ENCODE measurements around the gene NCLN.
"Not testable (repeated sequence)": the region's sequence is repeated elsewhere in the genome, so short reads cannot be mapped to it uniquely, and the experiment has no call there.

The NCLN gene

DNA sequence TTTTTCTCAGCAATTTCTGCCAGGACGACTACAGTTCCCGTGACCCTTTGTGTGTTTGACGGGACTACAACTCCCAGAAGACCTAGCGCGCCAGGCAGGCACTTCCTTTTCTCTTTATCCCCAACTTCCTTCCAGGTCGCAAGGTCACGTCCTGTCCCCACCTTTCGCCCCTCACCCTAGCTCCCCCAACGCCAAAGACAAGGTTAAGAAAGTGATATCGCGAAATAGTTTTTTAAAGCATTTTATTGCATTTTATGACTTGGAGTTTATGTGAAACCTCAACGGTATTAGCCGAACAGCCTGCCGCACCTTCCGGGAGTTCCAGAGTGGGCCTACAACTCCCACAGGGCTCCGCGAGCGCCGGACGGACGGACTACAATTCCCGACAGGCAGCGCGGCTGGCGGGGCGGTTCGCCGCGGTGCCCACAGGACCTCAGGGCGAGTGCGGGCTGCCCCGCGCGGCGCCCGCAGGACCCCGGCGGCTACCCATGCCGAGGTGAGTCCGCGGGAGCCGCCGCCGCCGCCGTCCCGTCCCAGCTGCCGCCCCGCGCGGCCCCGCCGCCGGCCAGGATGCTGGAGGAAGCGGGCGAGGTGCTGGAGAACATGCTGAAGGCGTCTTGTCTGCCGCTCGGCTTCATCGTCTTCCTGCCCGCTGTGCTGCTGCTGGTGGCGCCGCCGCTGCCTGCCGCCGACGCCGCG lies at the start of gene NCLN:
NCLN (plus strand) TSS at position 470 of the 699 bp plus-strand sequence; CDS start at position 571, 101 bp downstream.
- DNase-seq, result peak; percentile 94

DNA sequence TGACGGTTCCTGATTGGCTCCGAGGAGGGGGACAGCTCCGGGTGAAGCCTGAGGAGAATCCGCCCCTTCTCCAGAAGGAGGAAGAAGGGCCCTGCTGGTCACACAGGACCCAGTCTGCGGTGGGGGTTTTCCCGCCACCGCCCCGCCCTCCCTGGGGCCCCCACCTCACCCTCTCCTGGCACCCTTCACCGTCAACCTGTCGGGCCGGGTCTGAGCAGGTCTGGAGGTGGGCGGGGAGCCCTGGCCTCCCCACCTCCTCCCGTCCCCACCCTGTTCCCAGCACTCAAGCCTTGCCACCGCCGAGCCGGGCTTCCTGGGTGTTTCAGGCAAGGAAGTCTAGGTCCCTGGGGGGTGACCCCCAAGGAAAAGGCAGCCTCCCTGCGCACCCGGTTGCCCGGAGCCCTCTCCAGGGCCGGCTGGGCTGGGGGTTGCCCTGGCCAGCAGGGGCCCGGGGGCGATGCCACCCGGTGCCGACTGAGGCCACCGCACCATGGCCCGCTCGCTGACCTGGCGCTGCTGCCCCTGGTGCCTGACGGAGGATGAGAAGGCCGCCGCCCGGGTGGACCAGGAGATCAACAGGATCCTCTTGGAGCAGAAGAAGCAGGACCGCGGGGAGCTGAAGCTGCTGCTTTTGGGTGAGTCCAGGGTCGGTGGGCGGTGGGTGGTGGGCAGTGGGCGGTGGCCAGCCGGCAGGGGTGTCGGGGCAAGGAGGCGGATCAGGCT lies 49.6 kb upstream of the NCLN start, which contains the start of gene GNA15:
GNA15 (plus strand) TSS at position 73 of the 723 bp plus-strand sequence; CDS start at position 491, 418 bp downstream.
- no peak for DNase-seq

GRCh38 chr19:3136684-3137055 lies 49.1 kb upstream of the NCLN start:
- DNase-seq, result no peak

- DNase-seq, result no peak
These were observed 48.6 kb upstream of the NCLN start for GRCh38 chr19:3137119-3137518.

GRCh38 chr19:3138268-3138667 lies 47.5 kb upstream of the NCLN start:
- DNase-seq, result no peak

- DNase-seq, result no peak
These were observed 45.1 kb upstream of the NCLN start for GRCh38 chr19:3140667-3141038.

- peak; percentile 52 for DNase-seq
These were observed 43.4 kb upstream of the NCLN start for GRCh38 chr19:3142292-3142670.

DNA sequence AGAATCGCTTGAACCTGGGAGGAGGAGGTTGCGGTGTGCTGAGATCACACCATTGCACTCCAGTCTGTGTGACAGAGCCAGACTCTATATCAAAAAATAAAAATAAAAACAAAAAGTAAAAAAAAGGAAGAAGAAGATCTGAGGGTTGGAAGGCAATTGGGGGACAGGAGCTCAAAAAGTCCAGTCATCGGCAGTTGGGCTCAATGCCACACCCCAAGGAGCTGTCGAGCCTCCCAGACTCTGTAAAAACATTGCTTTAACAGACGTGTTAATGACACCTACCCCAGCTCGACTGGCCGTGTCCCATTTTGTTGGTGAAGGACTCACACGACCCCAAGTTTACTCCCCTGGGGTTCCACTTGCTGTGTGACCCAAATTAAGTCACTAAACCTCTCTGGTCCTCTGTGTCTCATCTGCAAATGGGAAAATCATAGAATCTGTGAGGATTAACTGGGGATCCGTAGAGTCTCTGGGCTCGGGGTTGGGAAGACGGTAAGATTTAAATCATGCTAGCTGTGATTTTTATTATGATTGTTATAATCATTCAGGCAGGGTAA lies 42.9 kb upstream of the NCLN start:
- no peak for DNase-seq

DNA sequence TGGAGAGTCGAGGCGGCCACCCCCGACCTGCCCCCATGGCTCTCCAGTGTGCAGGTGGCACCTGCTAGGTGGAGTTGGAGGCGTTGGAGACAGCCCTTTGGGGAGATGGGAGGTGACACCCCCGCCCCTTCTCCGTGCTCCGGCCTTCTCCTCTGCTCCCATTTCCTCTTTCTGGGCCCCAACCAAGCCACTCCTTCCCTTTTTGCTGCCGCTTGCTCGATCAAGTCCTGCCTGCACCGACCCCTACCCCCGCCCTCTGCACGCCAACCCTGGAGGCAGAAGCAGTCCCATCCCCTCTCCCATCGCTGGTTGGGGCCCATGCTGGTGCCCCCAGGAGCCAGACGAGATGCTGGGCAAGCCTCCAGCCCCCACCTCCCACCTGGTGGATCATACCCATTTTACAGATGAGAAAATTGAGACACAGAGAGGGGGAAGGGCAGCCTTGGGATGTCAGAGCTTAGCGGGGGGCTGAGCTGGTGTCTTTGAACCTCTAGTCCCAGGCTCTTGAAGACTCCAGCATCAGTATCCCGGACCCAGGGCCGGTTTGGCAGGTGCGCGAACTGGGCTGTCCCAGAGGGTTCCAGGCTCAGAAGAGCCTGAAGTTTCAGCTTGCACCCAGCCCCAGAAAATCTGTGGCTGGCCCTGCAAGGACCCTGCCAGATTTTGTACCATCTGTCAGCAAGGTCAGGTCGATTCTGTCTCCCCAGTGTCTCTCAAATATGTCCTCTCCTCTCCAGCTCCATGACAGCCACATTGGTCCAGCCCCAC lies 39.6 kb upstream of the NCLN start:
- DNase-seq, result no peak

GRCh38 chr19:3146677-3147100 lies 39.0 kb upstream of the NCLN start:
- DNase-seq, result peak; percentile 75

GRCh38 chr19:3148503-3148902 lies 37.2 kb upstream of the NCLN start:
- no peak for DNase-seq

DNA sequence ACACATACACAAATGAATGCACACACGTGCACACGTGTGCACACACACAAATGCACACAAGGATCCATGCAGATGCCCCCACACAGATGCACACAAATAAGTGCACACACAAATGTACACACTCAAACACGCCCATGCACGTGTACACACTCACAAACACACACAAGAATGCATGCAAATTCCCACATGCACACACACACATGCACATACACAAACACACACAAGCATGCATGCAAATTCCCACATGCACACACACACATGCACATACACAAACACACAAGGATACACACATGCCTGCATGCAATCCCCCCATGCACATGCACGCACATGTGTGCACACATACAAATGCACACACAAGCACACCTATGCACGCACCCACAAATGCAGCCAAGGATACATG lies 36.6 kb upstream of the NCLN start:
- no peak for DNase-seq

DNA sequence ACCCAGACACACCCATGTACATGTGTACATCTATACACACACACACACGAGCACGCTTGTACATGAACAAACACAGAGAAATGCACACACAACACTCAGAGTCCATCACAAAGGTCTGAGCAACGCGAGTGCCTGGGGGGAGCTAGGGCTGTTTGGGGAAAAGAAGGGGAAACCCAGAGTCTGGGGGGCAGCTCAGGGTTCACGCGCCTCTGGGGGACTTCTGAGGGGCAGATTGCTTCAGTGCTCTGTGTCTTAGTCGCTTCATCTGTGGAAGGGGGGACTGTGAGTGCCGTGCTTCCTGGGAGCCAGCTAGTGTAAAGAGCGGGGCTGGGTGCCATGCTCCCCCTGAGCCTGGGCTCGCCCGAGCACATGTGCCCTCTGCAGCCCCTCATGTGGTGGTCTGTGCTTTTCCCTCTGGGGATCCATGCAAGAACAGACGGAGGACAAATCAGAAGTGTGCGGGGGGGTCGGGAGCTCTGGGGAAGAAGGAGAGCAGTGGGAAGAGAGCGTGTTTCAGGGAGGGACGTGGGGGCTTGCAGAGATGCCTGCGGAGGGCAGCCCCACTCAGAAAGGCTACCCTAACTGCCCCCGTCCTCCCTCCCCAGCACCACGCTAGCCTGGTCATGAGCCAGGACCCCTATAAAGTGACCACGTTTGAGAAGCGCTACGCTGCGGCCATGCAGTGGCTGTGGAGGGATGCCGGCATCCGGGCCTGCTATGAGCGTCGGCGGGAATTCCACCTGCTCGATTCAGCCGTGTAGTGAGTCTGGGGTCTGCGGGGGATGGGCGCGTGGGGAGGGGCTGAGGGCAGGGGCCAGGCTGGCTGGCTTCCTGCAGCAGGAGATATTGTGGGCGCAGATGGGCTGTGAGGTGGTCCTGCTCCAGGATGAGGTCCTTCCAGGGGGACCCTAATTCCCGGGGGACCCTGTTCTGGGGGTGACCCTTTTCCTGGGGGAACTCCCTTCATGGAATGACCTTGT lies 35.9 kb upstream of the NCLN start:
- no peak for DNase-seq

- DNase-seq, result no peak
These were observed 34.9 kb upstream of the NCLN start for GRCh38 chr19:3150739-3151329.

GRCh38 chr19:3151563-3152418 lies 33.9 kb upstream of the NCLN start:
- DNase-seq, result no peak

DNA sequence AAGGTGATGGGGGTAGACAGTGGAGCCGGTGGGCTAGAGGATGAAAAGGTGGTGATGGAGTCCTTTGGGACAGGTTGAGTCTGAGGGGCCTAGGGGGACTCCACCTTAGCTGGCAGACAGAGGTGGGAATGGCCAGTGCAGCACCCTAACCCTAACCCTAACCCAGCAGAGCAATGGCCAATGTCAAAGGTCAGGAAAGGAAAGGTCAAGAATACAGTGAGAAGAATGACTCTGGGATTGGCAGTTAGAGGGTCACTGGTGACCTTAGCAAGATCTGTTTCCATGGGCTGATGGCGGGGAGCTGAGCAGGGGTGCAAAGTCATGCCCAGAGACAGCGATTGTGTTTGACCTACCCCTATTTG lies 33.3 kb upstream of the NCLN start:
- DNase-seq, result no peak

DNA sequence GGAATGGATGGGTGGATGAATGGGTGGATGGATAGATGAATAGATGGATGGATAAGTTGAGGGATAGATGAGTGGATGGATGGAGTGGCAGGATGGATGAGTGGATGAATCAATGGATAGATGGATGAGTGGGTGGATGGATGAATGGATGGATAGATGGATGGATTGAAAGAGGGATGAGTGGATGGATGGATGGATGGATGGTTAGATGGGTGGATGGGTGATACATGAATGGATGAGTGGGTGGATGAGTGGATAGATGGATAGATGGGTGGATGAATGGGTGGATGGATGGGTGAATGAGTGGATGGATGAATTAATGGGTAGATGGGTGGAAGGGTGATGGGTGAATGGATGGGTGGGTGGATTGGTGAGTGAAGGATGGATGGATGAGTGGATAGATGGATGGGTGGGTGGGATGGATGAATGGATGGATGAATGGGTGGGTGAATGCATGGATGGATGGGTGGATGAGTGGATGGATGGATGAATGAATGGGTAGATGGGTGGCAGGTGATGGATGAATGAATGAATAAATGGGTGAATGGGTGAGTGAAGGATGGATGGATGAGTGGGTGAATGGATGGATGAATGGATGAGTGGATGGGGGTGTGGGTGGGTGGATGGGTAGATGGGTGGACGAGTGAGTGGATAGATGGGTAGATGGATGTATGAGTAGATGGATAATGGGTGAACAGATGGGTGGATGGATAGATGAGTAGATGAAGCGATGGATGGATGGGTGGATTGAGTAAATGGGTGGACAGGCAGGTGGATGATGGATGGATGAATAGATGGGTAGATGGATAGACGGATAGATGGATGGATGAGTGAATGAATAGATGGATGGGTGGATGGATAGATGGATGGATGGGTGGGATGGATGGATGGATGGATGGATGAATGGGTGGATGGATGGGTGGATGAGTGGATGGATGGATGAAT lies 32.2 kb upstream of the NCLN start:
- no peak for DNase-seq

DNA sequence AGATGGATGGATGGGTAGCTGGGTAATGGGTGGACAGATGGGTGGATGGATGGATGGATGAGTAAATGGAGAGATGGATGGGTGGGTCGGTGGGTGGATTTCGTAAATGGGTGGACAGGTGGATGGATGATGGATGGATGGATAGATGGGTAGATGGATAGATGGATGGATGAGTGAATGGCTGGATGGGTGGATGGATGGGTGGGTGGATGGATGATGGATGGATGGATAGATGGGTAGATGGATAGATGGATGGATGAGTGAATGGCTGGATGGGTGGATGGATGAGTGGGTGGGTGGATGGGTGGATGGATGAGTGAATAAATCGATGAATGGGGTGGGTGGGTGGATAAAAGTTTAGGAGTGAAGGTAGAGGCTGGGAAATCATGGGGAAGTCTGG lies 31.3 kb upstream of the NCLN start:
- not testable (repeated sequence) for DNase-seq

GRCh38 chr19:3154957-3155736 lies 30.6 kb upstream of the NCLN start:
- peak; percentile 79 for DNase-seq
